CD4-positive, CD25-positive, alpha-beta regulatory T cell (primary cell): ENCODE data around the gene PMS1. TPM values are rescaled to one million over a fixed set of nuclear protein-coding genes. Genes with fewer than 3 reads are reported as not detected.
A peak's percentile ranks its signal among the peaks of the same experiment; 100 is the strongest.
"Not testable (repeated sequence)": the region's sequence is repeated elsewhere in the genome, so short reads cannot be mapped to it uniquely, and the experiment has no call there.

Experiments used
- ATAC-seq, 2 donors: fragments of 150-1000 bp; cut with Tn5 transposase; one replicate each; pipeline ENCODE4 v1.10.0; 2021; ENCODE audit warnings: low read depth in 2 of 2, moderate number of reproducible peaks in 2 of 2, moderate library complexity in 1 of 2
- DNase-seq, 3 donors: peaks; one replicate each; pipeline versions ENCODE4 v3.0.0 to v3.0.0-alpha.2; 2012 to 2022; ENCODE audit warnings: mixed read lengths in 1 of 3
- H3K27ac ChIP-seq: one replicate; pipeline ENCODE4 v1.7.0; 2013; ENCODE audit warnings: mild to moderate bottlenecking, low read length; ENCODE audit not compliant: insufficient read depth, poor library complexity, severe bottlenecking
- H3K27me3 ChIP-seq: one replicate; pipeline ENCODE4 v1.7.0; 2013; ENCODE audit warnings: low read length; ENCODE audit not compliant: control insufficient read depth, insufficient read depth
- H3K36me3 ChIP-seq: one replicate; pipeline ENCODE4 v1.7.0; 2013; ENCODE audit warnings: mild to moderate bottlenecking, low read length, moderate library complexity; ENCODE audit not compliant: control insufficient read depth, insufficient read depth
- H3K4me1 ChIP-seq: 2 replicates; pipeline ENCODE4 v1.7.0; 2013; ENCODE audit warnings: mild to moderate bottlenecking, low read length; ENCODE audit not compliant: insufficient read depth, control insufficient read depth, poor library complexity, severe bottlenecking
- H3K4me3 ChIP-seq: one replicate; pipeline ENCODE4 v1.7.0; 2013; ENCODE audit warnings: low read depth, mild to moderate bottlenecking, low read length, moderate library complexity
- H3K9me3 ChIP-seq, 2 experiments: 1 replicate in 1 of 2; 2 replicates in 1 of 2; pipeline ENCODE4 v1.7.0; 2013; ENCODE audit warnings: low read length in 2 of 2, mild to moderate bottlenecking in 1 of 2, moderate library complexity in 1 of 2; ENCODE audit not compliant: control insufficient read depth in 2 of 2
- H3K27ac Mint-ChIP-seq, 3 donors: one replicate each; pipeline ENCODE4 v1.8.0; 2020 to 2022; ENCODE audit warnings: mild to moderate bottlenecking in 3 of 3, mixed read lengths in 3 of 3, moderate library complexity in 2 of 3
- H3K27me3 Mint-ChIP-seq: one replicate; pipeline ENCODE4 v1.8.0; 2022; ENCODE audit warnings: mild to moderate bottlenecking, mixed read lengths
- H3K36me3 Mint-ChIP-seq: one replicate; pipeline ENCODE4 v1.8.0; 2020; ENCODE audit warnings: mixed read lengths
- H3K4me1 Mint-ChIP-seq, 4 donors: one replicate each; pipeline ENCODE4 v1.8.0; 2020 to 2022; ENCODE audit warnings: mixed read lengths in 4 of 4, mild to moderate bottlenecking in 1 of 4
- H3K4me3 Mint-ChIP-seq, 4 donors: one replicate each; pipeline ENCODE4 v1.8.0; 2020 to 2022; ENCODE audit warnings: mild to moderate bottlenecking in 4 of 4, mixed read lengths in 4 of 4, moderate library complexity in 3 of 4
- H3K9me3 Mint-ChIP-seq, 7 donors: one replicate each; pipeline ENCODE4 v1.8.0; 2020 to 2022; ENCODE audit warnings: mixed read lengths in 7 of 7, mild to moderate bottlenecking in 3 of 7, moderate library complexity in 2 of 7
- polyA plus RNA-seq, 4 donors: library from polyadenylated mRNA; unstranded; fragments of 300-500 nt; fragmentation: Illumina TruSeq; gene quantifications; one replicate each; pipeline ENCODE4 v1.2.3, GENCODE V29; 2021
- total RNA-seq: library from RNA; stranded (reverse); gene quantifications from one replicate; pipeline ENCODE4 v1.2.3, GENCODE V29; 2022

PMS1 gene
- total and polyA plus RNA-seq, 5 donors from 2014 or later = 10.1 to 24.3 (median 10.9) TPM

- not testable (repeated sequence) for H3K27ac Mint-ChIP-seq, H3K9me3 Mint-ChIP-seq, H3K4me3 ChIP-seq, H3K27me3 ChIP-seq, DNase-seq, H3K27ac ChIP-seq, H3K4me3 Mint-ChIP-seq, ATAC-seq, H3K4me1 ChIP-seq, H3K36me3 ChIP-seq, H3K9me3 ChIP-seq, H3K27me3 Mint-ChIP-seq, H3K4me1 Mint-ChIP-seq
- H3K36me3 Mint-ChIP-seq = peaks cover 30% of the 10 kb centered on the region
These were observed 50.4 kb downstream of the PMS1 start for GRCh38 chr2:189834642-189835041.

GRCh38 chr2:189835855-189836558 is 51.8 kb downstream of the PMS1 start:
- no peaks in the 10 kb centered on the region for H3K9me3 Mint-ChIP-seq

GRCh38 chr2:189836644-189837043 is 52.4 kb downstream of the PMS1 start:
- no peaks in the 10 kb centered on the region for H3K9me3 Mint-ChIP-seq
- Histone ChIP-seq H3K27me3 (no peaks in the 10 kb centered on the region), H3K9me3 (no peaks in the 10 kb centered on the region), H3K36me3 (peaks cover 9% of the 10 kb centered on the region), H3K4me3 (no peak overlapping the region), H3K27ac (no peak overlapping the region), H3K4me1 (no peaks in the 10 kb centered on the region)
- H3K27ac Mint-ChIP-seq = no peak overlapping the region
- no peak overlapping the region for H3K4me3 Mint-ChIP-seq
- peaks cover 0 to 12% (median 6%) of the 10 kb centered on the region in 4 donors for H3K4me1 Mint-ChIP-seq
- H3K36me3 Mint-ChIP-seq = peaks cover 28% of the 10 kb centered on the region
- no peaks in the 10 kb centered on the region for H3K27me3 Mint-ChIP-seq
- ATAC-seq (no peak), DNase-seq (no peak)

More at GRCh38 chr2:189835855-189836558, 51.8 kb downstream of the PMS1 start:
- H3K36me3 ChIP-seq = peaks cover 9% of the 10 kb centered on the region
- H3K27ac ChIP-seq = no peak overlapping the region
- H3K9me3 ChIP-seq = no peaks in the 10 kb centered on the region
- H3K4me1 ChIP-seq = no peaks in the 10 kb centered on the region
- no peak overlapping the region for H3K4me3 Mint-ChIP-seq
- H3K27me3 ChIP-seq = no peaks in the 10 kb centered on the region
- H3K4me3 ChIP-seq = no peak overlapping the region
- DNase-seq (no peak), ATAC-seq (no peak)
- H3K36me3 Mint-ChIP-seq = peaks cover 25% of the 10 kb centered on the region
- H3K27ac Mint-ChIP-seq = peak overlapping the region in 2 of 3 donors; percentile 19 to 38
- peaks cover under 1 to 9% (median 3%) of the 10 kb centered on the region in 4 donors for H3K4me1 Mint-ChIP-seq
- H3K27me3 Mint-ChIP-seq = no peaks in the 10 kb centered on the region

GRCh38 chr2:189837326-189837725 is 53.1 kb downstream of the PMS1 start:
- peaks cover 9% of the 10 kb centered on the region for H3K36me3 ChIP-seq
- Mint-ChIP-seq H3K36me3 (peaks cover 34% of the 10 kb centered on the region), H3K4me3 (no peak overlapping the region), H3K4me1 (peaks cover 4 to 12% (median 9%) of the 10 kb centered on the region in 4 donors), H3K27me3 (no peaks in the 10 kb centered on the region), H3K9me3 (no peaks in the 10 kb centered on the region), H3K27ac (peak overlapping the region in 1 of 3 donors; percentile 33)
- no peaks in the 10 kb centered on the region for H3K27me3 ChIP-seq
- no peak for ATAC-seq
- no peaks in the 10 kb centered on the region for H3K9me3 ChIP-seq
- H3K27ac ChIP-seq = no peak overlapping the region
- H3K4me1 ChIP-seq = no peaks in the 10 kb centered on the region
- no peak for DNase-seq
- no peak overlapping the region for H3K4me3 ChIP-seq

- ATAC-seq (no peak), DNase-seq (peak in 1 of 3 donors; percentile 3)
- Histone ChIP-seq H3K36me3 (peaks cover 8% of the 10 kb centered on the region), H3K27ac (no peak overlapping the region), H3K4me3 (no peak overlapping the region), H3K4me1 (no peaks in the 10 kb centered on the region), H3K27me3 (no peaks in the 10 kb centered on the region), H3K9me3 (no peaks in the 10 kb centered on the region)
- no peaks in the 10 kb centered on the region for H3K27me3 Mint-ChIP-seq
- peaks cover 6 to 11% (median 9%) of the 10 kb centered on the region in 4 donors for H3K4me1 Mint-ChIP-seq
- peak overlapping the region in 1 of 3 donors; percentile 6 for H3K27ac Mint-ChIP-seq
- no peak overlapping the region for H3K4me3 Mint-ChIP-seq
- peaks cover 42% of the 10 kb centered on the region for H3K36me3 Mint-ChIP-seq
- no peaks in the 10 kb centered on the region for H3K9me3 Mint-ChIP-seq
These were observed 56.8 kb downstream of the PMS1 start for GRCh38 chr2:189841019-189841418.

GRCh38 chr2:189848276-189848675 is 64.0 kb downstream of the PMS1 start:
- peaks cover 39% of the 10 kb centered on the region for H3K36me3 Mint-ChIP-seq
- DNase-seq (no peak), ATAC-seq (no peak)
- peaks cover 0 to 17% (median 2%) of the 10 kb centered on the region in 4 donors for H3K4me1 Mint-ChIP-seq
- H3K27ac ChIP-seq = no peak overlapping the region
- H3K27me3 ChIP-seq = no peaks in the 10 kb centered on the region
- H3K4me1 ChIP-seq = no peaks in the 10 kb centered on the region
- peaks cover 20% of the 10 kb centered on the region for H3K36me3 ChIP-seq
- no peaks in the 10 kb centered on the region for H3K27me3 Mint-ChIP-seq
- no peaks in the 10 kb centered on the region for H3K9me3 Mint-ChIP-seq
- H3K4me3 ChIP-seq = no peak overlapping the region
- H3K4me3 Mint-ChIP-seq = no peak overlapping the region
- H3K9me3 ChIP-seq = no peaks in the 10 kb centered on the region
- H3K27ac Mint-ChIP-seq = peak overlapping the region in 1 of 3 donors; percentile 39

GRCh38 chr2:189849550-189849949 is 65.3 kb downstream of the PMS1 start:
- Mint-ChIP-seq H3K27ac (no peak overlapping the region), H3K9me3 (no peaks in the 10 kb centered on the region), H3K4me1 (peaks cover 0 to 17% (median 0%) of the 10 kb centered on the region in 4 donors), H3K4me3 (no peak overlapping the region), H3K27me3 (no peaks in the 10 kb centered on the region), H3K36me3 (peaks cover 36% of the 10 kb centered on the region)
- ATAC-seq = no peak
- Histone ChIP-seq H3K27ac (no peak overlapping the region), H3K4me1 (no peaks in the 10 kb centered on the region), H3K27me3 (no peaks in the 10 kb centered on the region), H3K36me3 (peaks cover 17% of the 10 kb centered on the region), H3K9me3 (no peaks in the 10 kb centered on the region), H3K4me3 (no peak overlapping the region)
- no peak for DNase-seq
